Activated T-helper 1 cell treated with anti-CD3 and anti-CD28 coated beads, Interleukin-12 subunit alpha, Interleukin-12 subunit beta, Interleukin-2, Interleukin-4 antibody, amounts not matched to agents 30 ng/mL and 10 ng/mL and 1 ng/mL, durations not matched to agents 14 hours and 24 hours and 36 hours (primary cell): ENCODE measurements around the gene RRP9. TPM values are rescaled to one million over a fixed set of nuclear protein-coding genes. Genes with fewer than 3 reads are reported as not detected.

Experiments
- DNase-seq: peaks from one replicate; pipeline ENCODE4 v3.0.0; 2021; ENCODE audit warnings: low spot score
- H3K27ac Mint-ChIP-seq: one replicate; pipeline ENCODE4 v1.8.0; 2021; ENCODE audit warnings: mild to moderate bottlenecking, mixed read lengths
- H3K27me3 Mint-ChIP-seq: one replicate; pipeline ENCODE4 v1.8.0; 2022; ENCODE audit warnings: mild to moderate bottlenecking, moderate library complexity, mixed read lengths; ENCODE audit not compliant: insufficient read depth
- H3K36me3 Mint-ChIP-seq: one replicate; pipeline ENCODE4 v1.8.0; 2021; ENCODE audit warnings: low read depth, mixed read lengths
- H3K4me1 Mint-ChIP-seq: one replicate; pipeline ENCODE4 v1.8.0; 2021; ENCODE audit warnings: low read depth, mixed read lengths
- H3K4me3 Mint-ChIP-seq: one replicate; pipeline ENCODE4 v1.8.0; 2021; ENCODE audit warnings: mild to moderate bottlenecking, moderate library complexity, mixed read lengths
- H3K9me3 Mint-ChIP-seq: one replicate; pipeline ENCODE4 v1.8.0; 2021; ENCODE audit warnings: mixed read lengths
- intact Hi-C: fragments of 100-400 bp; cut with micrococcal nuclease; formaldehyde crosslinking; loops from one replicate; pipeline ENCODE4 v1.15.1; 2024
- total RNA-seq: library from RNA; stranded (reverse); gene quantifications from 2 replicates; pipeline ENCODE4 v1.2.3, GENCODE V29; 2022

The RRP9 gene
- total RNA-seq, 1 donor from 2014 or later = 91.8 TPM

DNA sequence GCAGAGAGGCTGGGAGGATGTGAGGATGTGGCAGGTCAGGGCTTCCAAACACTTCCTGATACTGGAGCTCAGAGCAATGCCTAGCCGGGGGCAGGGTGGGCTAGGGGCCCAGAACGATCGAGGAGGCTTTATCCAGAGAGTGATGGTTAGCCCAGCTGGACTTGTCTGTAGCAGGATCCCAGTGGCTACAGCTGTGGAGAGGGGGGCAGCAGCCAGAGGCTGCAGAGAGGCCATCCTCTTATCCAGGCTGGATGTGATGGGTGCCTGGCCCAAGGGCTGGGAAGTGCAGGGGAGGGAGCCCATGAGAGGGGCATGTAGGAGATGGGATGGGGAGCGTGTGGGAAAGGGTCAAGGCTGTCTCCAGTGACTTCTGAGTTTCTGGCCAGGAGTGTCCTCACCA, 5.1 kb upstream of the RRP9 start:
- Mint-ChIP-seq H3K4me1 (peaks cover 6% of the 10 kb centered on the region), H3K36me3 (no peaks in the 10 kb centered on the region), H3K4me3 (no peak overlapping the region), H3K27ac (peak overlapping the region; percentile 48), H3K27me3 (peaks cover 3% of the 10 kb centered on the region), H3K9me3 (no peaks in the 10 kb centered on the region)
- intact Hi-C loops = no loop called here
- DNase-seq = no peak

DNA sequence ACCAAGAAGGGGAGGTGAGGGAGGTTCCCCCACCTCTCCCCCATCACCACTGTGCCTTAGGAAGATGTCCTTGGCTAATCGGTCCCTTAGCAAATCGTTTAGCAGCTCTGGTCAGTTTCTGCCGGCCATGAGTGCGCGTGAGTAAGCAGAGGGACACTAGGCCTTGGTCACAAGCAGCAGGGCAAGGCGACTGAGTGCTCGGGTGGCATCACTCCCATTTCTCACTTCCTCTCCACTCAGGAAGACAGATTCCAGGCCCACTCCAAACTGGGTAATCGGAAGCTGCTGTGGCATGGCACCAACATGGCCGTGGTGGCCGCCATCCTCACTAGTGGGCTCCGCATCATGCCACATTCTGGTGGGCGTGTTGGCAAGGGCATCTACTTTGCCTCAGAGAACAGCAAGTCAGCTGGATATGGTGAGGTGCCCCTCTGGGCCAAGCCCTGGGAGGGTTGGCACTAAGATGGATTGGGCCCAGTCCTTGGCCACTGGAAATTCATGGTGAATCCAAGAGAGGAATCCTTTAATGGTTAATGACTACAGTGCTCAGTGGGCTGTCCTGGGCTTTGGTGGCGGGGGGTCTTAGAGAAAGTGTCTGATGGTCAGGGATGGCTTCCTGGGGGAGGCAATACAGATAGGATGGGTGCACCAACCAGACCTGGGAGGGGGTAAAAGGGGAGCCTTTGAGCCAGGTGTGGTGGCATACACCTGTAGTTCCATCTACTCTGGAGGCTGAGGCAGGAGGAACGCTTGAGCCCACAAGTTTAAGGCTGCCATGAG, 4.4 kb upstream of the RRP9 start:
- H3K9me3 Mint-ChIP-seq = no peaks in the 10 kb centered on the region
- intact Hi-C loops = no loop called here

DNA sequence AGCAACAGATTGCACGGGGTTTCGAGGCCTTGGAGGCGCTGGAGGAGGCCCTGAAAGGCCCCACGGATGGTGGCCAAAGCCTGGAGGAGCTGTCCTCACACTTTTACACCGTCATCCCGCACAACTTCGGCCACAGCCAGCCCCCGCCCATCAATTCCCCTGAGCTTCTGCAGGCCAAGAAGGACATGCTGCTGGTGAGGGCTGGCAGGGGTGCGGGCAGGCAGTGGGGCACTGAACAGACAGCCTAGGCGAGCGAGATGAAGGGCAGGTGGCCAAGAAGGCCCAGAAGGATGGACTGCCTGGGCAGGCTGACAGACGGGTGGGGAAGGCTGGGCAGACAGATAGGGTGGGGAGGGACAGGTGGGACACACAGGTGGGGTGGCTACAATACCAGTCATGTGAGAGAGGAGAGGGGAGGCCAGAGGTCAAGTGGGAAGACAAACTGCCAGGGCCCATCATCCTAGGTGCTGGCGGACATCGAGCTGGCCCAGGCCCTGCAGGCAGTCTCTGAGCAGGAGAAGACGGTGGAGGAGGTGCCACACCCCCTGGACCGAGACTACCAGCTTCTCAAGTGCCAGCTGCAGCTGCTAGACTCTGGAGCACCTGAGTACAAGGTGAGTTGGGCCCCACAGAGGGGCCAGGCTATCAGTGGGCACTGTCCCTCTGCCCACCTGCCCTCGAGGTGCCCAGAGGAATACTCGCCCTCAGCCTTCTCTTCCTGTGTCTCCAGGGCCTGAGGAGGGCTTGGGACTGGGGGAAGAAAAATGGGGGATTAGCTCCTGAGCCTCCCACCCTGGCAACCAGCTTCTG, 3.5 kb upstream of the RRP9 start:
- peaks cover 9% of the 10 kb centered on the region for H3K36me3 Mint-ChIP-seq
- no peak overlapping the region for H3K27ac Mint-ChIP-seq
- H3K4me1 Mint-ChIP-seq = peaks cover 15% of the 10 kb centered on the region
- no peaks in the 10 kb centered on the region for H3K9me3 Mint-ChIP-seq
- H3K27me3 Mint-ChIP-seq = no peaks in the 10 kb centered on the region
- intact Hi-C loops = no loop called here
- no peak overlapping the region for H3K4me3 Mint-ChIP-seq
- no peak for DNase-seq

More for the DNA sequence above, 4.4 kb upstream of the RRP9 start:
- Mint-ChIP-seq H3K4me3 (no peak overlapping the region), H3K4me1 (peaks cover 7% of the 10 kb centered on the region), H3K27ac (peak overlapping the region; percentile 48), H3K36me3 (peaks cover 1% of the 10 kb centered on the region), H3K27me3 (peaks cover 2% of the 10 kb centered on the region)
- no peak for DNase-seq

DNA sequence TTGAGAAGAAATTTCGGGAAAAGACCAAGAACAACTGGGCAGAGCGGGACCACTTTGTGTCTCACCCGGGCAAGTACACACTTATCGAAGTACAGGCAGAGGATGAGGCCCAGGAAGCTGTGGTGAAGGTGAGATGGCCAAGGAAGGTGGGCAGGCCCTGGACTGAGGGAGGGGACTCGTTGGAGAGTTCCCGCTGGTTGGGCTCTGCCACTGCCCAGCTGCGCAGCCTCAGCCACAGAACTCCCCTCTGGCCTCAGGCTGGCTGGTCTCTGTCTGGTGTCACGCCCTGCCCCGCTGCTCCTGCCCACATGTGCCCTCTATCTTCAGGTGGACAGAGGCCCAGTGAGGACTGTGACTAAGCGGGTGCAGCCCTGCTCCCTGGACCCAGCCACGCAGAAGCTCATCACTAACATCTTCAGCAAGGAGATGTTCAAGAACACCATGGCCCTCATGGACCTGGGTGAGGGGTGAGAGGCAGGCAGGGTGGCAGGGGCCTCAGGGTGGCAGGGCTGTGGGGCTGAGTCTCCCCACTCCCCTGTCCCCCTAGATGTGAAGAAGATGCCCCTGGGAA, 2.8 kb upstream of the RRP9 start:
- H3K27ac Mint-ChIP-seq = no peak overlapping the region
- H3K4me1 Mint-ChIP-seq = peaks cover 22% of the 10 kb centered on the region
- DNase-seq = no peak
- intact Hi-C loops = loop anchor here (5.0 kb wide), 1 partner anchor 1403 kb away; the partner anchor contains the start of gene DCP1A
- H3K4me3 Mint-ChIP-seq = no peak overlapping the region
- H3K36me3 Mint-ChIP-seq = peaks cover 9% of the 10 kb centered on the region
- no peaks in the 10 kb centered on the region for H3K27me3 Mint-ChIP-seq
- no peaks in the 10 kb centered on the region for H3K9me3 Mint-ChIP-seq

DNA sequence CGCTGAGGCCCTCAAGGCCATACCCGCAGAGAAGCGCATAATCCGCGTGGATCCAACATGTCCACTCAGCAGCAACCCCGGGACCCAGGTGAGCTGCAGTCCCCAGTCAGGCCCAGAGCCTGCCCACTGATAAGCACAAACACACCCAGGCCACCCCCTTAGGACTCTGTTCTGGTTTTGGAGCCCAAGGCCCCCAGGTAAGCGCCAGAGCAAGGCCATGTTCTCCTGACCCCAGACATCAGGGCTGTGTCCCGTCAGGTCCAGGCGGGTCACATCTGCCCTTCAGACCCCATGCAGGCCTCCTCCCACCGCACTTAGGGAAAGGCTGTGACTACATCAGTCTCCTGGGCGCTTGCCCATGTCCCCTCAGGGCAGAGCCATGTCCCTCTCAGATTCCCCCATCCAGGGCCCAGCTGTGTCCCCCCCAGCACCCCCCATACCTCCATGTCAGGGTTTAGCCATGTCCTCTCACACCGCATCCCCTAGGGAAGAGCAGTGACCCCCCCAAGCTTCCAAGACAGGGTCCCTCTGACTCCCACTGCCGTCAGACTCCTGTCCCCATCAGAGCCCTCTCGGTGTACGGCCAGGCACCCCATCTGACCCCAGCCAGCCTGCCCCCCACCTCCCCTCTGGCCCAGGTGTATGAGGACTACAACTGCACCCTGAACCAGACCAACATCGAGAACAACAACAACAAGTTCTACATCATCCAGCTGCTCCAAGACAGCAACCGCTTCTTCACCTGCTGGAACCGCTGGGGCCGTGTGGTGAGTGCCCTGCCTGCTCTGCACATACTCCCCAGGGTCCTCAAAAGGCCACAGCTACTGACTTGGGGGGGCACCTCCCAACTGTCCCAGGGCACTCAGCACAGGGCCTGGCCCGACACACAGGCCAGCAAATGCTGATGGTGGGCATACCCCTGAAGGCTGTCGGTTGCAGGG, 2.0 kb upstream of the RRP9 start:
- no peak overlapping the region for H3K27ac Mint-ChIP-seq
- peak overlapping the region; percentile 28 for H3K4me3 Mint-ChIP-seq
- intact Hi-C loops = loop anchor here (2.0 to 5.0 kb wide), 2 partner anchors 273 to 1404 kb away; partner anchors contain the start of genes DCP1A and TEX264
- H3K4me1 Mint-ChIP-seq = peaks cover 29% of the 10 kb centered on the region
- no peak for DNase-seq
- H3K36me3 Mint-ChIP-seq = peaks cover 14% of the 10 kb centered on the region
- no peaks in the 10 kb centered on the region for H3K27me3 Mint-ChIP-seq
- H3K9me3 Mint-ChIP-seq = no peaks in the 10 kb centered on the region

DNA sequence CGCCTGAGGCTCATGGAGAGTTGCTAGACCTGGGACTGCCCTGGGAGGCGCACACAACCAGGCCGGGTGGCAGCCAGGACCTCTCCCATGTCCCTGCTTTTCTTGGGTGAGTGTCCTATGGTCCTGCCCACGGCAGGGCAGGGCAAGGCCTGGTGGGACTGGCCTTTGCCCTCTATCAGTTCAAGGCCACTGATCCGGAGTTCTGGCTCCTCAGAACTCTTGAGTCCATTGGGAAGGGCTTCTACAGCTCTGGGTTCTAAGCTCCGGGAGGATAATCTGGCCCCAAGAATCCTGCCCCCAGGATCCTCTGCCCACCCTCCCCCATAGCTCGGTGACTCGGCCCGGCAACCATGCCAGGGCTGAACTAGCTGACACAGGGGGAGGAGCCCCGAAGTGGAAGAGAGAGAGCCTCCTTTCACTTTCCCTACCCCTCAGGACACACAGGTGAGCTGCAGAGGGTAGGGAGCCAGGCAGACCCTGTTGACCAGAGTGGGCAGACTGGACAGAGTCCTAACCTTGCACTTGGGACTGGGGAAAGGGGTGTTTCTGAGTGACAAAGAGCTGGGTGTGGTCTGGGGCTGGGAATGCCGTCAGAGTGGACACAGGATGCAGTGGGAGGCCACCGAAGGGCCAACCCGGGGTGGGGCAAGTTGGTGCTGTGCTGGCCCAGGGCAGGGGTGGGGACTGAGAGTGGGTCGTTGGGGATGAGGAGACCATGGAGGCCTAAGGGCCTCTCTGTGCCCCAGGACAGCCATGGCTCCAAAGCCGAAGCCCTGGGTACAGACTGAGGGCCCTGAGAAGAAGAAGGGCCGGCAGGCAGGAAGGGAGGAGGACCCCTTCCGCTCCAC, 1.1 kb upstream of the RRP9 start:
- Mint-ChIP-seq H3K36me3 (peaks cover 14% of the 10 kb centered on the region), H3K4me1 (peaks cover 34% of the 10 kb centered on the region), H3K27ac (peak overlapping the region; percentile 84), H3K4me3 (peak overlapping the region; percentile 89), H3K27me3 (no peaks in the 10 kb centered on the region), H3K9me3 (no peaks in the 10 kb centered on the region)
- peak; percentile 58 for DNase-seq
- intact Hi-C loops = loop anchor here (1.0 to 5.0 kb wide), 13 partner anchors 24 to 1404 kb away; partner anchors contain the start of genes ABHD14B, ACY1, DCAF1 and DCP1A

DNA sequence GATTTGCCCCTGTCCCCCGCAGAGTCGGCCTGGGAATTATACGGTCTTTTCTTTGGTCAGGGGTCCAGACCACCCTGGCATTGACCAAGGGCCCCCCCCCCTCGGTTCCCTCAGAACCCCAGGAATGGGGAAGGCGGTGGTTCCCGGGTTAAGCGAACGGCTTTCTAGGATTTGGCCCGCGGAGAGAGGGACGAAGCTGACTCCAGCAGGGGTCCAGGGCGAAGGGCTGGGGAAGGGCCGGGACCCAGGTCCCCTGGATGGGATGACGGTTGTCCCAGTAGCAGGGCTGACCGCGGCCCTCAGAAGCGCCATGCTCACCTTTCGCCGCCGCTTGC, 274 bp downstream of the RRP9 start:
- intact Hi-C loops = loop anchor here (5.0 kb wide), 1 partner anchor 1406 kb away; the partner anchor contains the start of gene DCP1A
- no peaks in the 10 kb centered on the region for H3K27me3 Mint-ChIP-seq

DNA sequence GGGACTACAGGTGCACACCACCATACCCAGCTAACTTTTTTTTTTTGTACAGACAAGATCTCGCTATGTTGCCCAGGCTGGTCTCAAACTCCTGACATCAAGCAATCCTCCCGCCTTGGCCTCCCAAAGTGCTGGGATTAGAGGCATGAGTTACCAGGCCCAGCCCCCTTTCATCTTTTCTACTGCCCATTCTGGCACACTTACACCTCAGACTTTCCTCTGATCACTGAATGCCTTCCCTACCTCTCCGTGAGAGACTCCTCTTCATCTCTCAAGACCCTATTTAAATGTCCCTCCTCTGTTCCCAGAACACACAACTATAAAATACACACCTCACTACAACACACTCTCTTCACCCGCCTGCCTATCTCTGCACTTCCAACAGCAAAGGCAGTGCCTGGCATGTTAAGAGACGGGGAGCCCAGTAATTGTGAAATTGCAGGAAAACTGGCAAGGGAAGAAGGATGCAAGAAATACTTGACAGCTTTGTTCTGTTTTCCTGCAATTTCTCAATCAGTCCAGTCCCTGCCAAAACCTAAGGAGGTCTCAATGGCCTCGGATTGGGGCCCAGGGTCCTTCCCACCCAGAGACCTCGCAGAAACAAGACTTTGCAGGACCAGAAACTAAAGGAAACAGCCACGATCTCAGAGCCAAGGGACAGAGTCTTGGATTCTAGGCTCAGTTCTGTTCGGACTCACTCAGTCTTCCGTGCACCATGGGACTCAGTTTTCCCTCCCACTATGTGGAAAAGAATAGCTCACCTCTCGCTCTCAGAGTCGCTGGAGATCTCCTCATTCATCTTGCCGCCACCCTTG, 849 bp downstream of the RRP9 start:
- no peak for DNase-seq

More for the DNA sequence above, 274 bp downstream of the RRP9 start:
- Mint-ChIP-seq H3K36me3 (peaks cover 24% of the 10 kb centered on the region), H3K27ac (peak overlapping the region; percentile 75), H3K4me3 (peak overlapping the region; percentile 89), H3K9me3 (no peaks in the 10 kb centered on the region), H3K4me1 (peaks cover 42% of the 10 kb centered on the region)
- no peak for DNase-seq

DNA sequence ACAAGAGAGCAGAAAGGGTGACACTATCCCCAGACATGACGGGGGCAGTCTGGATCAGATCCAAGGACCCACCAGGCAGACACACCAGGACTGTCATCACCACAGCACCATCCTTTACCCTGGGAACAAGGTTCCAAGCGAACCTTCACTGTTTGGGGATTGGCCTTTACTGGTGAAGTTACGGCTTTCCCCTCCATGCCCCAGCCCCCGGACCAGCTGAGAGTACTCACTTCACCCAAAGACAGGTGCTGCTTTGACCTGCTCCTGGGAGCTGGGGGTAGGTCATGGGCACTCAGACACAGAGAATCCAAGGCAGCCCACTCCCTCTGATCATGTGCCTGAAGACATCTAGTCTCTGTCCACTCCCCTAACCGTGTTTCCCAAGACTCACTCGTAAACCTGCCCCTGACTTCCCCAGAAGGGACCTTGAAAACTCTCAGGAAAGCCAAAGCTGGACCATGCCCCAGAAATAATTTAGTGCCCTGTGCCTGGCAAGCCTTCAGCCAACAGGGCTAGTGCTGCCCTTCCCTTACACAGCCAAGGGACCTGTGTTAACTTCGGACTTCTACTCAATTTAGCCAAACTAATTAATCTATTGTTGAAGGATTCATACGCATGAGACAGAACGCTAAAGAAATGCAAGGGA, 2.8 kb downstream of the RRP9 start:
- intact Hi-C loops = no loop called here
- Mint-ChIP-seq H3K4me3 (peak overlapping the region; percentile 62), H3K4me1 (peaks cover 42% of the 10 kb centered on the region), H3K36me3 (peaks cover 37% of the 10 kb centered on the region), H3K9me3 (no peaks in the 10 kb centered on the region), H3K27me3 (no peaks in the 10 kb centered on the region), H3K27ac (no peak overlapping the region)
- no peak for DNase-seq

More for the DNA sequence above, 849 bp downstream of the RRP9 start:
- Mint-ChIP-seq H3K27me3 (no peaks in the 10 kb centered on the region), H3K36me3 (peaks cover 27% of the 10 kb centered on the region), H3K4me1 (peaks cover 42% of the 10 kb centered on the region), H3K9me3 (no peaks in the 10 kb centered on the region), H3K27ac (peak overlapping the region; percentile 75), H3K4me3 (peak overlapping the region; percentile 89)
- intact Hi-C loops = loop anchor here (5.0 kb wide), 1 partner anchor 1406 kb away; the partner anchor contains the start of gene DCP1A

DNA sequence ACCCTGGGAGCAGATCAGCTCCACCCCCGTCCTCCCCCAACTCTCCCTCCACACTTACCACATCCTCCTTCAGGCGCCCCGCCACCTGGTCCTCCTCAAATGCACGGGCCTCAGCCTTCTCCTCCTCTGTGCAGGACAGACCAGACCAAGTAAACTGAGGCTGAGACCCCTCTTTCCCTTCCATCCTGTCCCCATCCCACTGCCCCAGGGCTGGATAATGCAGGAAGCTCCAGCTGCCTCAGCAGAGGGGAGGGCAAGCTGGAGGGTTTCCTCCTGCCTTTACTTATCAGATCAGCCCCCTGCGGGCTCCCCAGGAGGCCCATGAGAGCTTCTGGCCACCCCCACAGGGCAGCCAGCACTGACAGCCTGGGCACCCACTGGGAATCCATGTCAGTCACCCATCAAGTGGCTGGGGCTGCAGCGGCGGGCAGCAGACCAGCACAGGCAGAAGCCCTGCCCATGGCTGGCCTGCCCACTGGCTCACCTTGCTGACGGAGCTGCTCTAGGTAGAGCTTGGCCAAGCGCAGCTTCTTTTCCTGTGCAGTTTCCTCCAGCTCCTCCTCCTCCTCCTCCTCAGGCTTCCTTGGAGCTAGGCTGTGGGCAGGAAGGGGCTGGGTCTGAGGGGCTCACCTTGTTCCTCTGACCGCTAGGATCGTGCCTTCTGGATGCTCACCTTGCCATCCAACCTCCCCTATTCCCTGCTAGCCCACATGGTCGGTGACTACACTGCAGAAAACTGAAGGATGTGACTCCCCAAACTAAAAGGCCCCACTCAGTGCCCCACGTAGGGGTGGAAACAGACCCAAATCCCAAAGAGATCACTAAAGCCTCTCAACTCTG, 3.9 kb downstream of the RRP9 start:
- H3K9me3 Mint-ChIP-seq = no peaks in the 10 kb centered on the region
- no peaks in the 10 kb centered on the region for H3K27me3 Mint-ChIP-seq
- H3K4me3 Mint-ChIP-seq = no peak overlapping the region
- intact Hi-C loops = no loop called here
- no peak for DNase-seq
- no peak overlapping the region for H3K27ac Mint-ChIP-seq
- H3K36me3 Mint-ChIP-seq = peaks cover 41% of the 10 kb centered on the region
- peaks cover 39% of the 10 kb centered on the region for H3K4me1 Mint-ChIP-seq
